Measurements from ENCODE around the gene CERS4.
"Not testable (repeated sequence)": the region's sequence is repeated elsewhere in the genome, so short reads cannot be mapped to it uniquely, and the experiment has no call there.

The CERS4 gene

DNA sequence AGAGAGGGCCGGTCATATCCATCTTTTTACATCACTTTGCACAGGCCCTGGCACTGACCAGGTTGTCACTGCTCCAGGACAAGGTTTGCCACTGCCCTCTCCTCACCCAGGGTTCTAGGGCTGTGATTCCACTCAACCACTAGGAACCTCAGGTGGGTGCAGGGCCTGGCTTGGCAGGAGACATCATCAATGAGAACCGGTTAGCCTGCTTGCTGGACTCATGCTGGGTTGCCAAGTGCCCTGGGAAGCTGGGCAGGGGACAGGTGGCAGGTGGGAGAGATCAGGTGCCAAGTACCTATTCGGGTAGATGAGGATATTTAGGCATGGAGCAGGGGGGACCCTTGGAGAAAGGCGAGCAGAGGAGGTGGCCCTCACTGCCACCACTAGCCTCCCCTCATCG is 4.2 kb upstream of the CERS4 start:
- peak; percentile 95 for DNase-seq (ENCODE audit: low read depth)
- TF ChIP-seq CTCF (IDR thresholded peaks at IDR 0.05; ENCODE audit: control insufficient read depth, extremely low read depth, insufficient read depth): no peak
- H3K4me3 ChIP-seq (ENCODE audit: low read depth, low read length): no peak overlapping the region

GRCh38 chr19:8206147-8207087 is 2.8 kb upstream of the CERS4 start:
- TF ChIP-seq CTCF (IDR thresholded peaks at IDR 0.05; ENCODE audit: control insufficient read depth, extremely low read depth, insufficient read depth): no peak
- DNase-seq (ENCODE audit: low read depth): peak; percentile 91
- H3K4me3 ChIP-seq (ENCODE audit: low read depth, low read length): no peak overlapping the region

DNA sequence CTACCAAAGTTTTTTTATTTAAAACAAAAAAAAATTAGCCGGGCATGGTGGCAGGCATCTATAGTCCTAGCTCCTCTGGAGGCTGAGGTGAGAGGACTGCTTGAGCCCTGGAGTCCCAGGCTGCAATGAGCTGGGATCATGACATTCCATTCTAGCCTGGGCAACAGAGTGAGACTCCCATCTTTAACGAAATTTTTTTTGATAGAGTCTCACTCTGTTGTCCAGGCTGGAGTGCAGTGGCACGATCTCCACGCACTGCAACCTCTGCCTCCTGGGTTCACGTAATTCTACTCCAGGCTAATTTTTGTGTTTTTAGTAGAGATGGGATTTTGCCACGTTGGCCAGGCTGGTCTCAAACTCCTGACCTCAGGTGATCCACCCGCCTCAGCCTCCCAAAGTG is 1.8 kb upstream of the CERS4 start:
- not testable (repeated sequence) for DNase-seq (ENCODE audit: low read depth); H3K4me3 ChIP-seq (ENCODE audit: low read depth, low read length)

DNA sequence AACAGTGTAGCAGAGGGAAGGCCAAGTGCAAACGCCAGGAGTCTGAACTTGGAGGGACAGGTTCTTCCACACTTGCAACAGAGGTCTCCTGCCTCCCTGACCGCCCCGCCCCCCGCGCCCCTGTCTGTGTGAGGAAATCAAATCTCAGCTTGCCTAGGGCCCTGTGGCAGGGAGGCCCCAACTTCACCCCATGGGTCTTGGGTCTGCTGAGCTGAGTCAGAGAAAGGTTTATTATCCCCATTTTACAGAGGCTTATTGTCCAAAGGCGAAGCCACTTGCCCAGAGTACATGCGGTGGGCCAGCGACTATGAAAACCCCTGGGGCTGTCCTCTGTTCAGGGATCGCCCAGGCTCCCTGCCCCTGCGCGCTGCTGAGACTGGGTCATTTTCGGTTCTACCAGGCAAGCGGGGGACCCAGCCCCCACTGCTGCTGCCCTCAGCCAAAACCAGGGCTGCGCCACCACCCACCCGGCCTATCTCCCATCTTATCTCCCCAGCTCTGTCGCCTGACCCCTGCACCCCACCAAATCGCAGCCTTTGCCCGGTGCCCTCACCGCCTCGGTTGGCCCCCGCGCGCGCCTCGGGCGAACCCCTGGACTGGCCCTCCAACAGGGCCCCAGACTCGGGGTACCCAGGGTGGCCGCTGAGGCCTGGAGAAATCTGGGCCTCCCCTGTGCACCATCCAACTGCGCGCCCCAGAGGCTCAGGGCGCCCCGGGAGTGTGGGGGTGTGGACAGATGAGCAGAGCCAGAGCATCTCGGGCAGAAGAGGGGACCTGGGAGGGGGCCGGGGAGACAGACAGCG is 850 bp upstream of the CERS4 start:
- peak overlapping the region; percentile 51 for H3K4me3 ChIP-seq (ENCODE audit: low read depth, low read length)
- no peak for DNase-seq (ENCODE audit: low read depth)
- no peak for TF ChIP-seq CTCF (IDR thresholded peaks at IDR 0.05; ENCODE audit: control insufficient read depth, extremely low read depth, insufficient read depth)

DNA sequence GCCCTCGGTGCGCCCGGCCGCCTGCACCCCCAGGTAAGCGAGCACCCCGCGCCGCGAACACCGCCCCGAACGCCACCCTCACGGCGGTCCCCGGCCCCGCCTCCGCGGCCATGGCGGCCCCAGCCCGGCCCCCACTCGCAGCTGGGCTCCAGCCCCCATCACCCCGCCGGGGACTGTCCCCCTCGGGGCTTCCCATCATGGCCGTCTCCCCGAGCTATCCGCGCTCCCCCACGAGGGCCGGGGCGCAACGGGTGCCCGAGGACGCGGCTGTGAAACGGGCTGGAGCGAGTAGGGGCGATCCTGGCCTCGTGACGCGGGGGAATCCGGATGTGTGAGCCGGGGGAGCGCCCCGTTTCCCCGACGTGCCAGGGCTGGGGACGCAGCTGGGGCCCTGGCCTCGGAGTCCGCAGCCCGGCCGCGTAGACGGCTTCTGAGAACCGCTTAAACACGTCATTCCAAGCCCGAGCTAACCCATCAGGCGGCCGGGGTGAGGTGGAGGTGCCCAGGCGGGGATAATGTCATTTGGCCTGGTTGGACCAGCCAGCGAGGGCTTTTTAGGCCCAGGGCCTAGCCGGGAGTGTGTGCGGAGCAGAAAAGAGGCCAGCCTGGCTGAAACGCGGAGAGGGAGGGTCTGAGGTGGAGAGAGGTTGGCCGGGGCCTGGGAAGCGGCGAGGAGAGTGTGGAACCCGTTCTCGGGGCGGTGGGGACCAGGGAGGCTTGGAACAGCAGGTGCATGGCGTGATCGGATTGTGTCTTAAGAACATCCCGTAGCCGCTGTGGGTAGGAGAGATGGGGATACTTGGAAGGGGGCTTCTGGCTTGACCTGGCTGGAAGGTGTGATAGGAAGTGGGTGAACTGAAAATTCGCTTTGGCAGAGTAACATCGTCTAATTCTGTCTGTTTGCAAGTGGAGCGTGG is 550 bp downstream of the CERS4 start:
- peak overlapping the region; percentile 84 for H3K4me3 ChIP-seq (ENCODE audit: low read depth, low read length)
- TF ChIP-seq CTCF (IDR thresholded peaks at IDR 0.05; ENCODE audit: control insufficient read depth, extremely low read depth, insufficient read depth): no peak
- no peak for DNase-seq (ENCODE audit: low read depth)

GRCh38 chr19:8210421-8211101 is 1.4 kb downstream of the CERS4 start:
- TF ChIP-seq CTCF (IDR thresholded peaks at IDR 0.05; ENCODE audit: control insufficient read depth, extremely low read depth, insufficient read depth): no peak
- H3K4me3 ChIP-seq (ENCODE audit: low read depth, low read length): peak overlapping the region; percentile 84
- no peak for DNase-seq (ENCODE audit: low read depth)

Measured in LNCaP clone FGC (cell line).